ENCODE data around the gene TCEA2.

TCEA2 gene

GRCh38 chr20:64055396-64055892 lies 7.6 kb upstream of the TCEA2 start:
- no peaks in the 10 kb centered on the region for H3K36me3 ChIP-seq (ENCODE audit: control insufficient read depth, insufficient read depth, low read length)
- no peak overlapping the region for H3K23ac ChIP-seq (ENCODE audit: low read length)
- peak overlapping the region; percentile 82 for H2AK5ac ChIP-seq (ENCODE audit: low read length)
- no peak overlapping the region for H3K4me2 ChIP-seq (ENCODE audit: low read length)
- H3K27ac ChIP-seq (ENCODE audit: low read depth, low read length), result no peak overlapping the region
- H3K4ac ChIP-seq (ENCODE audit: low read depth, low read length), result no peak overlapping the region
- H3K4me3 ChIP-seq (ENCODE audit: low read length), result no peak overlapping the region
- no peak overlapping the region for H3K9ac ChIP-seq (ENCODE audit: low read length)
- H3K4me1 ChIP-seq (ENCODE audit: control insufficient read depth, low read depth, low read length), result peaks cover 11% of the 10 kb centered on the region
- no peak overlapping the region for H2BK5ac ChIP-seq (ENCODE audit: low read length)
- DNase-seq, result no peak
- no peaks in the 10 kb centered on the region for H3K27me3 ChIP-seq (ENCODE audit: insufficient read depth, low read length, poor library complexity)
- H2BK120ac ChIP-seq (ENCODE audit: low read depth, low read length), result no peak overlapping the region
- no peak overlapping the region for H4K8ac ChIP-seq (ENCODE audit: low read depth, low read length)
- H3K18ac ChIP-seq (ENCODE audit: low read length), result peak overlapping the region; percentile 11
- no peaks in the 10 kb centered on the region for H3K79me1 ChIP-seq (ENCODE audit: low read length)
- peak overlapping the region; percentile 42 for H3K56ac ChIP-seq (ENCODE audit: low read length)
- no peaks in the 10 kb centered on the region for H3K79me2 ChIP-seq (ENCODE audit: control insufficient read depth, insufficient read depth, low read length)
- H4K5ac ChIP-seq (ENCODE audit: low read length), result no peak overlapping the region
- no peak overlapping the region for H2BK15ac ChIP-seq (replicated peaks; ENCODE audit: low read depth)
- no CpG with 5 or more reads among the region's 9 CpGs for WGBS (ENCODE audit: extremely low coverage, insufficient coverage, low lambda C conversion rate)

DNA sequence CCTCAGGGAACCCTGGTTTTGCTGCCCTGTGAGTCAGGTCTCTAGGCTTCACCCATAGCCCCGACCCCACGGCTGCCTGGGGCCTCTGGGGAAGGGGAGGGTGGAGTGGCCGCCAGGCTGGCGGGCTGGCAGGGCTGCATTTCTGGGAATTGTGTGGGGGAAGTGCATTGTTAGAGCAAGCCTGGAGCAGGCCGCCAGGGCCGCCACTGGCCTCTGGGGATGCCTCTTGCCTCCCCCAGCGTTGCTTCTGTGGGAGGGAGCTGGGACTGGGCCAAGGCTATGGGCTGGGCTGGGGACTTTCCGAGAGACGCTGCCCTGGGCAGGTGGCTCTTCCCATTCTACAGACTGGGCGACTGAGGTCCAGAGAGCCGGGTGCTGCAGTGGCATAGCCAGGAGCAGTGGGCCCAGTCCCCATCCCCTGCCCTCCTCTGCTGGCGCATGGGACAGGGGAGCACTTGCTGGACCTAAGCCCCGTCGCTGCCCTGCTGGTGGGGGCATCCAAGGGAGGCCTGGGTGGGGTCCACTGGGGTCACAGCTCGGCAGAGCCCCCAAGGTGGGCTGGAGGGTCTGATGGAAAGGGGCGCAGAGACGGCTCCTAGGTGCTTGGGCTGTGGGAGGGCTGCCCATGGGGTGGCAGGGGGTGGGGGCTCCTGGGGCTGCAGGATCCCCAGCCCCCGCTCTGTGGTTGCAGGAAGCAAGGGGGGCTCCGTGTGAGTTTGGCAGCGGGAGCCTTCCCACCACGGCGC lies 6.9 kb upstream of the TCEA2 start:
- Histone ChIP-seq H3K23ac (ENCODE audit: low read length) (no peak overlapping the region), H3K79me1 (ENCODE audit: low read length) (no peaks in the 10 kb centered on the region), H3K18ac (ENCODE audit: low read length) (peak overlapping the region; percentile 11), H3K4me1 (ENCODE audit: control insufficient read depth, low read depth, low read length) (peaks cover 11% of the 10 kb centered on the region), H3K27ac (ENCODE audit: low read depth, low read length) (no peak overlapping the region), H3K36me3 (ENCODE audit: control insufficient read depth, insufficient read depth, low read length) (no peaks in the 10 kb centered on the region), H2BK5ac (ENCODE audit: low read length) (no peak overlapping the region), H3K4me2 (ENCODE audit: low read length) (no peak overlapping the region), H2BK15ac (replicated peaks; ENCODE audit: low read depth) (no peak overlapping the region), H3K27me3 (ENCODE audit: insufficient read depth, low read length, poor library complexity) (no peaks in the 10 kb centered on the region), H2BK120ac (ENCODE audit: low read depth, low read length) (no peak overlapping the region), H3K4ac (ENCODE audit: low read depth, low read length) (no peak overlapping the region), H3K56ac (ENCODE audit: low read length) (no peak overlapping the region), H3K4me3 (ENCODE audit: low read length) (no peak overlapping the region), H4K8ac (ENCODE audit: low read depth, low read length) (no peak overlapping the region), H3K9ac (ENCODE audit: low read length) (no peak overlapping the region), H3K79me2 (ENCODE audit: control insufficient read depth, insufficient read depth, low read length) (no peaks in the 10 kb centered on the region), H4K5ac (ENCODE audit: low read length) (no peak overlapping the region), H2AK5ac (ENCODE audit: low read length) (no peak overlapping the region)
- WGBS (ENCODE audit: extremely low coverage, insufficient coverage, low lambda C conversion rate), result no CpG with 5 or more reads among the region's 22 CpGs
- peak; percentile 52 for DNase-seq

DNA sequence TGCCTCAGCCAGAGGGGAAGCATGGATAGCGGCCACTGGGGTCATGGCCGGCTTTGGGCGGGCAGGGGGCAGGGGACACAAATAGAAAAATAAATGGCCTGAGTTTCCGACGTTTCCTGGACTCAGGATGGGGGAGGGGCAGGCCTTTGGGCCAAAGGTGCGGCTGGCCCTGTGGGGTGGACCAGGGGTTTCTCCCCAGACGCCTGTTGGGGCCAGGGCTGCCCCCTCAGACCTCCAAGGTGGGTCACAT lies 6.4 kb upstream of the TCEA2 start:
- peaks cover 11% of the 10 kb centered on the region for H3K4me1 ChIP-seq (ENCODE audit: control insufficient read depth, low read depth, low read length)
- H3K23ac ChIP-seq (ENCODE audit: low read length), result no peak overlapping the region
- no peak overlapping the region for H3K9ac ChIP-seq (ENCODE audit: low read length)
- no peak overlapping the region for H4K5ac ChIP-seq (ENCODE audit: low read length)
- H3K79me2 ChIP-seq (ENCODE audit: control insufficient read depth, insufficient read depth, low read length), result no peaks in the 10 kb centered on the region
- H3K27me3 ChIP-seq (ENCODE audit: insufficient read depth, low read length, poor library complexity), result no peaks in the 10 kb centered on the region
- no peaks in the 10 kb centered on the region for H3K36me3 ChIP-seq (ENCODE audit: control insufficient read depth, insufficient read depth, low read length)
- no peak for DNase-seq
- no peak overlapping the region for H2BK15ac ChIP-seq (replicated peaks; ENCODE audit: low read depth)
- H2AK5ac ChIP-seq (ENCODE audit: low read length), result no peak overlapping the region
- WGBS (ENCODE audit: extremely low coverage, insufficient coverage, low lambda C conversion rate), result no CpG with 5 or more reads among the region's 7 CpGs
- H3K56ac ChIP-seq (ENCODE audit: low read length), result peak overlapping the region; percentile 73
- no peak overlapping the region for H3K18ac ChIP-seq (ENCODE audit: low read length)
- no peak overlapping the region for H3K27ac ChIP-seq (ENCODE audit: low read depth, low read length)
- H2BK5ac ChIP-seq (ENCODE audit: low read length), result no peak overlapping the region
- H3K79me1 ChIP-seq (ENCODE audit: low read length), result no peaks in the 10 kb centered on the region
- no peak overlapping the region for H3K4ac ChIP-seq (ENCODE audit: low read depth, low read length)
- H3K4me2 ChIP-seq (ENCODE audit: low read length), result no peak overlapping the region
- H3K4me3 ChIP-seq (ENCODE audit: low read length), result no peak overlapping the region
- H2BK120ac ChIP-seq (ENCODE audit: low read depth, low read length), result no peak overlapping the region
- no peak overlapping the region for H4K8ac ChIP-seq (ENCODE audit: low read depth, low read length)

DNA sequence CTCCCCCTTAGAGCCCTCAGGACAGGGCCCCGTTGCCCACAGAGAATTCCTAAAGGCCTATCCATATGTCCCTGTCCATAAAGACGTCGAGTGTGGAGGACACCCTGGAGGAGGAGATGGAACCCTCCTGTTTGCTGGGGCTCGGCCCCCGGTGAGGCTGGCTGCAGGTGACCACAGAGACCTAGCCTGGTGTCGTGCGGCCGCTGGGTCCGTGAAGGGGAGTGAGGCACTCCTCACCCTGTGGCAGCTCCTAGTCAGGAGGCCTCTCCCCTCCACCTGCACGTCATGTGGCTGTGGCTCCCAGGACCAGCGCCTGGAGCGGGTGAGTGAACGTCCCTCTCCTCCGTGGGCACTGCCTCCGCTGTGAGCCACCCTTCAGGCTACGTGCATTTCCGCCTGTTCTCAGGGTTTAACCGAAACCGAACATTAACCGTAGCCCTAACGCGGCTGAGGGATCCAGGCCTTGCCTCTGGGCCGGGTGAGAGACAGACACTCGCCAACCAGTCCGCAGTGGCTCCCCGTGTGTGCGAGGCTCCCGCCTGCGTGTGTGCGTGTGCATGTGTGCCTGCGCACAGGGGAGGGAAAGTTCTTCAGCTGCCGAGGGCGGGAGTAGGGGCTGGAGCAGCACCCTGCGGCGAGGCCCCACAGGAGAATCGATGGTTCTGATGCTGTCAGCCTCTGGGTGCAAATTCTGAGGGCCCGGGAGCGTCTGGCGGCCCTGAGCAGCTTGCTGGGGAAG lies 5.9 kb upstream of the TCEA2 start:
- no peak overlapping the region for H3K27ac ChIP-seq (ENCODE audit: low read depth, low read length)
- H3K79me2 ChIP-seq (ENCODE audit: control insufficient read depth, insufficient read depth, low read length), result no peaks in the 10 kb centered on the region
- H3K4me1 ChIP-seq (ENCODE audit: control insufficient read depth, low read depth, low read length), result peaks cover 11% of the 10 kb centered on the region
- no peak overlapping the region for H3K4me3 ChIP-seq (ENCODE audit: low read length)
- DNase-seq, result no peak
- H4K5ac ChIP-seq (ENCODE audit: low read length), result no peak overlapping the region
- no peak overlapping the region for H3K23ac ChIP-seq (ENCODE audit: low read length)
- no peak overlapping the region for H3K18ac ChIP-seq (ENCODE audit: low read length)
- no peak overlapping the region for H3K4me2 ChIP-seq (ENCODE audit: low read length)
- H3K27me3 ChIP-seq (ENCODE audit: insufficient read depth, low read length, poor library complexity), result no peaks in the 10 kb centered on the region
- H2BK5ac ChIP-seq (ENCODE audit: low read length), result no peak overlapping the region
- H2BK15ac ChIP-seq (replicated peaks; ENCODE audit: low read depth), result no peak overlapping the region
- H3K79me1 ChIP-seq (ENCODE audit: low read length), result no peaks in the 10 kb centered on the region
- no peak overlapping the region for H2AK5ac ChIP-seq (ENCODE audit: low read length)
- H3K36me3 ChIP-seq (ENCODE audit: control insufficient read depth, insufficient read depth, low read length), result no peaks in the 10 kb centered on the region
- H3K56ac ChIP-seq (ENCODE audit: low read length), result peak overlapping the region; percentile 73
- WGBS (ENCODE audit: extremely low coverage, insufficient coverage, low lambda C conversion rate), result no CpG with 5 or more reads among the region's 39 CpGs
- H3K4ac ChIP-seq (ENCODE audit: low read depth, low read length), result no peak overlapping the region
- H2BK120ac ChIP-seq (ENCODE audit: low read depth, low read length), result no peak overlapping the region
- H3K9ac ChIP-seq (ENCODE audit: low read length), result peak overlapping the region; percentile 20
- H4K8ac ChIP-seq (ENCODE audit: low read depth, low read length), result no peak overlapping the region

DNA sequence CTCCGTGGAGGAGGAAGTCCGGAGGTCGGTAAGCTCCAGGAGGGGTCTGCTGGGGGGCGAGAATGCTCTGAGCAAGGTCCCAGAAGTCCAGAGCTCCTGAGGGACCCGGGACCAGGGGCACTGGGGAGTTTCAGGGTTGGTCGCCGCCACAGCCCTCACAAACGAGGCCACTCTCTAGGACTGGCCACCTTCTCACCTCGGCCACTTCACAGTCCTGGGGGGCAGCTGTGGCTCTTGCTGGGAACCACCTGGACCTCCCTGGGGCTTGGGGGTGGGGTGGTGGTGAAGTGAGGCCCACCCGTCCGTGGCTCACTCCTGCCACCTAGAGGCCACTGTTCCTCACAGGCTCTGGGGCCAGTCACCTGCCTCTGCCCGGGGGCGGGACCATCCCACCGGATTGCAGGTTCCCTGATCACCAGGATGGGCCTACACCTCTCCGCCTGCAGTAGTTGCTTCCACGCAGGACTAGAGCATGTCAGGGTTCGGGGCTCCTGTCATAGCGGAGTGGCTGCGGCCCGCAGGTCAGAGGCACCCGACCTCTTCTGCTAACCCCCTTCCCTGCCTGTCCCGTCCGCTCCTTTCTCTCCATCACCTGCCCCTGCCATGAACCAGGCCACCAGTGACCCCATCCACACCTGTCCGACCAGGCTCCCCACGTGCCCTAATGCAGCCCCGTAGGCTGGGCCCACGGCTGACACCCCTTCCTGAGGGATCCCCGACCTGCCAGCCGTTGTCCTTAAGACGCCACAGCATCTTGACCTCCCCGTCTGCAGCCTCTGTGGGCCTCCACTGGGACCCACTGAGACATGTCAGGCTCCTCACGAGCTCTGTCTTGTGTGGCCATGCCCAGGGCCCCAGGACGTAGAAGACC lies 5.1 kb upstream of the TCEA2 start:
- Histone ChIP-seq H3K79me1 (ENCODE audit: low read length) (no peaks in the 10 kb centered on the region), H3K4me1 (ENCODE audit: control insufficient read depth, low read depth, low read length) (peaks cover 11% of the 10 kb centered on the region), H3K18ac (ENCODE audit: low read length) (no peak overlapping the region), H3K23ac (ENCODE audit: low read length) (no peak overlapping the region), H2BK15ac (replicated peaks; ENCODE audit: low read depth) (no peak overlapping the region), H3K4me3 (ENCODE audit: low read length) (no peak overlapping the region), H3K4me2 (ENCODE audit: low read length) (no peak overlapping the region), H3K27me3 (ENCODE audit: insufficient read depth, low read length, poor library complexity) (no peaks in the 10 kb centered on the region), H3K9ac (ENCODE audit: low read length) (no peak overlapping the region), H2BK120ac (ENCODE audit: low read depth, low read length) (no peak overlapping the region), H2AK5ac (ENCODE audit: low read length) (no peak overlapping the region), H3K4ac (ENCODE audit: low read depth, low read length) (no peak overlapping the region), H3K79me2 (ENCODE audit: control insufficient read depth, insufficient read depth, low read length) (no peaks in the 10 kb centered on the region), H4K8ac (ENCODE audit: low read depth, low read length) (no peak overlapping the region), H3K27ac (ENCODE audit: low read depth, low read length) (no peak overlapping the region), H3K56ac (ENCODE audit: low read length) (no peak overlapping the region), H2BK5ac (ENCODE audit: low read length) (no peak overlapping the region), H4K5ac (ENCODE audit: low read length) (no peak overlapping the region), H3K36me3 (ENCODE audit: control insufficient read depth, insufficient read depth, low read length) (no peaks in the 10 kb centered on the region)
- WGBS (ENCODE audit: extremely low coverage, insufficient coverage, low lambda C conversion rate), result no CpG with 5 or more reads among the region's 33 CpGs
- DNase-seq, result peak; percentile 84
